ENCODE data around the gene TRIM44. TPM values are rescaled to one million over a fixed set of nuclear protein-coding genes. Genes with fewer than 3 reads are reported as not detected.

Gene TRIM44
- total and polyA plus RNA-seq, 10 of the 15 experiments (the other 5 are each of a cell fraction or from before 2014, with no cell fraction given): 6.7 to 93.0 (median 27.6) TPM

- no peaks in the 10 kb centered on the region for H3K9me3 ChIP-seq (replicated peaks; ENCODE audit: control insufficient read depth, insufficient read depth, low read length)
- ATAC-seq (no peak), FAIRE-seq (no peak), DNase-seq (ENCODE audit: low read depth, low spot score) (no peak)
- peaks cover 7% of the 10 kb centered on the region for H3K4me1 ChIP-seq (ENCODE audit: control insufficient read depth, insufficient read depth, low read length)
- H3K27me3 ChIP-seq (replicated peaks in 1 of 2; ENCODE audit: control insufficient read depth in 2 of 2, insufficient read depth in 2 of 2, low read length in 1 of 2): no peaks in the 10 kb centered on the region
- SMC1A ChIA-PET (ENCODE audit: uncharacterized antibody, unreplicated experiment): interaction anchor here (1.0 to 3.4 kb wide), 2 partner anchors 11 to 13 kb away, joined by 3 to 14 read pairs; no protein-coding TSS in a partner anchor
- no TSS peak for BruUV-seq (replicated peaks)
- RAD21 ChIA-PET (ENCODE audit: unreplicated experiment): interaction anchor here (1.1 kb wide), 1 partner anchor 8 kb away, joined by 4 read pairs; no protein-coding TSS in a partner anchor
- H3K4me2 ChIP-seq (ENCODE audit: control insufficient read depth, insufficient read depth): no peak overlapping the region
- H3K27ac ChIP-seq (ENCODE audit: control insufficient read depth, insufficient read depth): no peak overlapping the region
- H3K79me2 ChIP-seq (ENCODE audit: control insufficient read depth, insufficient read depth, low read length): no peaks in the 10 kb centered on the region
- H3K36me3 ChIP-seq (ENCODE audit: control insufficient read depth in 2 of 2, insufficient read depth in 2 of 2, low read length in 1 of 2): no peaks in the 10 kb centered on the region; a peak in 1 of 4 replicates
- intact Hi-C loops (cut with micrococcal nuclease; ENCODE audit: unreplicated experiment) (no loop called here), in situ Hi-C loops (cut with MboI) (no loop called here)
- no peak overlapping the region for H2AFZ ChIP-seq (ENCODE audit: control insufficient read depth, low read depth, low read length)
- no peak overlapping the region for H3K9ac ChIP-seq (ENCODE audit: control insufficient read depth, insufficient read depth, low read length)
- 100% methylated on average over 2 of the region's 2 CpGs for WGBS (ENCODE audit: insufficient coverage, insufficient replicate concordance, low lambda C conversion rate, missing lambda C conversion rate)
- CTCF ChIA-PET: interaction anchor here (1.3 kb wide), 1 partner anchor 40 kb away, joined by 3 read pairs; no protein-coding TSS in a partner anchor
- H3K4me3 ChIP-seq: no peak overlapping the region
- POLR2A ChIA-PET: no interaction called here
- H4K20me1 ChIP-seq (ENCODE audit: control insufficient read depth, insufficient read depth): no peaks in the 10 kb centered on the region
- TF ChIP-seq MEF2A (IDR thresholded peaks at IDR 0.05; ENCODE audit: insufficient read depth, low read depth, low read length) (no peak), EP300 (IDR thresholded peaks at IDR 0.05; ENCODE audit: borderline replicate concordance in 1 of 2, control insufficient read depth in 1 of 2, low read depth in 2 of 2, low read length in 2 of 2) (no peak), IKZF2 (IDR thresholded peaks at IDR 0.05) (no peak), SRF (IDR thresholded peaks at IDR 0.05; ENCODE audit: low read depth in 2 of 2, low read length in 2 of 2) (no peak), ZBTB40 (IDR thresholded peaks at IDR 0.05; ENCODE audit: borderline replicate concordance) (no peak), TBL1XR1 (IDR thresholded peaks at IDR 0.05; ENCODE audit: low read depth, low read length) (no peak), ZNF217 (IDR thresholded peaks at IDR 0.05) (no peak), PRDM15 (CRISPR knock-in tag; IDR thresholded peaks at IDR 0.05) (no peak), LARP7 (IDR thresholded peaks at IDR 0.05) (no peak), SMAD5 (IDR thresholded peaks at IDR 0.05; ENCODE audit: low read depth) (no peak), USF1 (IDR thresholded peaks at IDR 0.05; ENCODE audit: borderline replicate concordance, extremely low read length, insufficient read depth, low read depth, low read length) (no peak), FOS (IDR thresholded peaks at IDR 0.05; ENCODE audit: borderline replicate concordance, extremely low read depth, insufficient read length) (no peak), ZZZ3 (IDR thresholded peaks at IDR 0.05; ENCODE audit: control insufficient read depth, insufficient read length, low read depth) (no peak), KLF5 (IDR thresholded peaks at IDR 0.05; ENCODE audit: partially characterized antibody) (no peak), BRCA1 (IDR thresholded peaks at IDR 0.05; ENCODE audit: low read depth, low read length) (no peak)
Observed at GRCh38 chr11:35750315-35750714, 87.7 kb downstream of the TRIM44 start.
